Gastrocnemius medialis (tissue), 4 donors: ENCODE data around the gene SAP25. TPM values are rescaled to one million over a fixed set of nuclear protein-coding genes. Genes with fewer than 3 reads are reported as not detected.

Experiments
- ATAC-seq, 2 donors: fragments of 150-250 bp; one replicate each; pipeline ENCODE4 v1.9.1; 2016
- DNase-seq, 2 donors: peaks; one replicate each; pipeline ENCODE4 v3.0.0-alpha.2; 2019
- H3K27ac ChIP-seq, 4 donors: fragments of 200-600 bp; sonication (generic); 1 replicate in 1 of 4; 2 replicates in 3 of 4; pipeline ENCODE4 v1.5.1; 2016 to 2018; ENCODE audit warnings: mild to moderate bottlenecking in 2 of 4, moderate library complexity in 1 of 4
- H3K27me3 ChIP-seq, 3 donors: fragments of 200-600 bp; sonication (generic) in 2 of 3; 1 replicate in 1 of 3; 2 replicates in 2 of 3; pipeline versions ENCODE4 v1.5.1 to v1.6.0; 2016 to 2019; ENCODE audit warnings: mild to moderate bottlenecking in 1 of 3, moderate library complexity in 1 of 3
- H3K36me3 ChIP-seq, 2 donors: fragments of 200-600 bp; sonication (generic) in 1 of 2; one replicate each; pipeline ENCODE4 v1.5.1; 2017 to 2018
- H3K4me1 ChIP-seq, 2 donors: fragments of 200-600 bp; sonication (generic) in 1 of 2; one replicate each; pipeline ENCODE4 v1.5.1; 2016 to 2017; ENCODE audit warnings: mild to moderate bottlenecking in 2 of 2
- H3K4me3 ChIP-seq, 4 donors: fragments of 200-600 bp; sonication (generic) in 3 of 4; 1 replicate in 1 of 4; 2 replicates in 3 of 4; pipeline ENCODE4 v1.5.1; 2016 to 2019; ENCODE audit warnings: mild to moderate bottlenecking in 2 of 4
- H3K9me3 ChIP-seq, 3 donors: fragments of 200-600 bp; sonication (generic) in 2 of 3; 1 replicate in 1 of 3; 2 replicates in 2 of 3; pipeline ENCODE4 v1.5.1; 2016 to 2019
- POLR2A ChIP-seq, 2 donors: fragments of 450-650 bp; IDR thresholded peaks; one replicate each; pipeline ENCODE4 v1.6.1; 2017; ENCODE audit warnings: antibody characterized with exemption in 2 of 2, mild to moderate bottlenecking in 2 of 2, moderate library complexity in 2 of 2
- in situ Hi-C, 4 donors: fragments of 200-750 bp; cut with MboI; loops; one replicate each; pipeline versions ENCODE4 v1.15.0 to v1.8.0; 2017; ENCODE audit warnings: low sequenced_read_pairs in 4 of 4
- intact Hi-C: fragments of 100-400 bp; cut with DNase I; formaldehyde crosslinking; loops from one replicate; pipeline ENCODE4 v1.15.1; 2023; ENCODE audit warnings: low total_unique reads
- total RNA-seq, 4 donors: library from RNA; depleted of rRNA; stranded (reverse); fragments of >200 nt; gene quantifications; one replicate each; pipeline versions ENCODE4 v1.1.0 to v1.2.3, GENCODE V29; 2016
- TF ChIP-seq, protein P1 (sequence below), 5 experiments: fragments of 450-650 bp in 3 of 5; fragments of 200-600 bp in 2 of 5; sonication (generic) in 2 of 5; IDR thresholded peaks in 4 of 5; conservative IDR thresholded peaks in 1 of 5; 1 replicate in 4 of 5; 2 replicates in 1 of 5; pipeline ENCODE4 v1.5.1; 2016 to 2019; ENCODE audit warnings: antibody characterized with exemption in 5 of 5, mild to moderate bottlenecking in 3 of 5, moderate library complexity in 3 of 5

Gene SAP25
- total RNA-seq, 4 donors from 2014 or later: 0.49 TPM; not detected in 3

DNA sequence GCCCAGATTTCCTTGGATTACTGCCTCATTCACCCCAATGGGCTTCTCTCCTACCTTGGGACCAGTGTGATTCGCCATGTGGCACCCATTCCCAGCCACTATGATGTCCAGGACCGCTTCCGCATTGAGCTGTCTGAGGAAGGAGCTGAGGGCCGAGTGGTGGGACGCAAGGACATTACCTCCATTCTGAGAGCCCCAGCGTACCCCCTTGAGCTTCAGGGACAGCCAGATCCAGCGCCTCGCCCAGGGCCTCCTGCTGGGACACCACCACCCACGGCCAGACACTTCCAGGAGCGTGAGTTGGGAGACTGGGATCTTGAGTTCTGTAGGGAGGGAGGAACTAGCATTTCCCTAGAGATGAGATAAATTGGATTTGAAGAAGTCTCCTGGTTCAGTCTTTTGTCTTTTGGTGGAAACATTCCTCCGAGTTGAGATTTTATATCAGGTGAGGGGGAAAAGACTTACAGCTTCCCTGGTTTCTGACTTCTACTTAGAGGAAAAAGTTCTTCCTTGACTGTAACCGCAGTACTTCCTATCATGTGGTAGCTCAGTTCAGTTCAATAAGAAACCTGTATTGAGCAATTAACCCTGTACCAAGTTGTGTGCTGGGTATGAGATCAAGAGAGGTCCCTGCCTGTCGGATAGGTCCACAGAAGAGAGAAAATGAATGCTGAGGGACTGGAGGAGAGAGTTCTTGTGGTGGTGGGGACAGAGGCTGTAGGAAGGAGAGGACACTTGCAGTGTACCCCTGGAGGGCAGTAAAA lies 39.9 kb upstream of the SAP25 start:
- H3K36me3 ChIP-seq: no peaks in the 10 kb centered on the region
- intact Hi-C loops: loop anchor here (5.0 to 10.0 kb wide), 3 partner anchors 79 to 251 kb away; partner anchors contain the start of genes GIGYF1, POP7 and TRIP6
- peak overlapping the region in 2 of 4 donors; percentile 74 to 78 for H3K4me3 ChIP-seq
- ATAC-seq (no peak), DNase-seq (no peak)
- H3K4me1 ChIP-seq: peaks cover 0 to 14% of the 10 kb centered on the region in 2 donors
- no peak for TF ChIP-seq POLR2A (IDR thresholded peaks at IDR 0.05)
- TF ChIP-seq, protein P1, sequence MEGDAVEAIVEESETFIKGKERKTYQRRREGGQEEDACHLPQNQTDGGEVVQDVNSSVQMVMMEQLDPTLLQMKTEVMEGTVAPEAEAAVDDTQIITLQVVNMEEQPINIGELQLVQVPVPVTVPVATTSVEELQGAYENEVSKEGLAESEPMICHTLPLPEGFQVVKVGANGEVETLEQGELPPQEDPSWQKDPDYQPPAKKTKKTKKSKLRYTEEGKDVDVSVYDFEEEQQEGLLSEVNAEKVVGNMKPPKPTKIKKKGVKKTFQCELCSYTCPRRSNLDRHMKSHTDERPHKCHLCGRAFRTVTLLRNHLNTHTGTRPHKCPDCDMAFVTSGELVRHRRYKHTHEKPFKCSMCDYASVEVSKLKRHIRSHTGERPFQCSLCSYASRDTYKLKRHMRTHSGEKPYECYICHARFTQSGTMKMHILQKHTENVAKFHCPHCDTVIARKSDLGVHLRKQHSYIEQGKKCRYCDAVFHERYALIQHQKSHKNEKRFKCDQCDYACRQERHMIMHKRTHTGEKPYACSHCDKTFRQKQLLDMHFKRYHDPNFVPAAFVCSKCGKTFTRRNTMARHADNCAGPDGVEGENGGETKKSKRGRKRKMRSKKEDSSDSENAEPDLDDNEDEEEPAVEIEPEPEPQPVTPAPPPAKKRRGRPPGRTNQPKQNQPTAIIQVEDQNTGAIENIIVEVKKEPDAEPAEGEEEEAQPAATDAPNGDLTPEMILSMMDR (IDR thresholded peaks at IDR 0.05 in 4 of 5, conservative IDR thresholded peaks at IDR 0.05 in 1 of 5): peak in 1 of 5 experiments; percentile 3
- no peaks in the 10 kb centered on the region for H3K27me3 ChIP-seq
- no peak overlapping the region for H3K27ac ChIP-seq
- H3K9me3 ChIP-seq: no peaks in the 10 kb centered on the region
- in situ Hi-C loops: no loop called here

DNA sequence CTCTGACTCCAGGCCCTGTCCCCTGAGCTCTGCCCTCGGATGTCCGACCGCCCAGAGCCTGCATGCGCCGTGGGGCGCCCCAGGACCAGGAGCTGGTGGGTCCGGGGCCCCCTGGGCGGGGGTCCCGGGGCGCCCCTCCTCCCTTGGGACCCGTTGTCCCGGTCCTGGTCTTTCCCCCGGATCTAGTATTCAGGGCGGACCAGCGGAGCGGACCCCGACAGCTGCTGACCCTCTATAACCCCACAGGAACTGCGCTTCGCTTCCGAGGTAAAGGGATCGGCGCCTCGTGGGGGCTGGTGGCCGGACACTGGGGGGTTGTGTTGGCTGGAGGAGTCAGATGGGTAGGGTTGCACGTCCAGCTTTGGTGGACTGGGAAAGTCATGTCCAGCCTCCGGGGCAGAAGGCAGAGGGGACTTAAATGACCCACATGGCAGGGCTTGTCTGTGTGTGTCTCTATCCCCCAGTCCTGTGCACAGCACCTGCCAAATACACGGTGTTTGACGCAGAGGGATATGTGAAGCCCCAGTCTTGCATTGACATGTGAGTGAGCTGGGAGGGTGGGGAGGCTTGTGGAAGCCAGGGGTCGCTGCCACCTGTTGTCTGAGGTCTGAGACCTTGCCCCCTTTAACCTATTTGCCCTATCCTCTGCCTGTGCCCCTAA lies 39.2 kb upstream of the SAP25 start:
- intact Hi-C loops: loop anchor here (1.0 to 10.0 kb wide), 5 partner anchors 27 to 252 kb away; partner anchors contain the start of genes FBXO24, GIGYF1, GNB2 and LRCH4
- in situ Hi-C loops: no loop called here

DNA sequence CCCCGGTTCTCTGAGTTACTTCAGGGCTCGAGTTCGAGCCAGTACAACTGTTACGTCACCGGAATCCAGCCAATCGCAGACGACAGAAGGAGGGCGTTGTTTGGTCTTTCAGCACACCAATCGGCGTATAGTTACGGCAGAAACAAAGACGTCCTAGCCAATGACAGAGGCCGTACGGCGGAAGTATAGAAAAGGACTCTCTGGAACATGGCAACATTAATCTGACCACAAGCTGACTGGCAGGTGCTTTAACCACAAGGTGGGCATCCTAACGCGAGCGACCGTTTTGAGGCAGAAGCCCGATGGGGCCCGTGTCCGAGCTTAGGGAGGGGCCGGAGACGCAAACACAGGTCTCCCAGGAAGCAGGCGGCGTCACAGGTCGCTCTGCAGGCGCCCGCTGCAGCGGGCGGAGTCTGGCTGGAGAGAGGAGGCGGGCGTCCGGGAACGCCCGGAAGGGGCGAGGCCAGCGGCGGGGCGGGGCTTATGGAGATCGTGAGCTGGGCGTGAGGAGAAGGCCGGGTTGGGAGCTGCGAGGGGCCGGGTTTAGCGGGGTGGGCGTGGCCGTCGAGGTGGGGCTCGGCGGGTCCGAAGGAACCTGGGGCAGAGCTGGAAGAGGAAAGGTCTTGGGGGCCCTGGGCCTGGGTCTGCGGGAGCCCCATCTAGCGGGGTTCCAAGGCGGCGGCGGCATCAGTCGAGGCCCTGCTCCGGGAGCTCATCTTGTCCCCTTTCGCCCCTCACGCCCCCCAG lies 38.5 kb upstream of the SAP25 start, which contains the start of gene MOSPD3:
TSS of gene MOSPD3 (plus strand) at position 558 of the 747 bp plus-strand sequence. CDS start 252 bp downstream, outside the sequence.
- peak within 1 kb of the TSS; percentile 90 to 99 (median 96) for H3K27ac ChIP-seq
- in situ Hi-C loops (no loop called here), intact Hi-C loops (loop anchor here (1.0 to 10.0 kb wide), 5 partner anchors 26 to 253 kb away; partner anchors contain the start of genes FBXO24, GIGYF1, GNB2 and LRCH4)

More for the DNA sequence above, 39.2 kb upstream of the SAP25 start:
- no peaks in the 10 kb centered on the region for H3K27me3 ChIP-seq
- H3K4me3 ChIP-seq: peak overlapping the region; percentile 69 to 91 (median 76)
- TF ChIP-seq POLR2A (IDR thresholded peaks at IDR 0.05): no peak
- TF ChIP-seq, protein P1 (IDR thresholded peaks at IDR 0.05 in 4 of 5, conservative IDR thresholded peaks at IDR 0.05 in 1 of 5): peak in 1 of 5 experiments; percentile 11
- H3K36me3 ChIP-seq: no peaks in the 10 kb centered on the region
- DNase-seq: no peak
- peaks cover 0 to 14% of the 10 kb centered on the region in 2 donors for H3K4me1 ChIP-seq
- H3K9me3 ChIP-seq: no peaks in the 10 kb centered on the region
- peak overlapping the region; percentile 90 to 99 (median 96) for H3K27ac ChIP-seq
- ATAC-seq: no peak

DNA sequence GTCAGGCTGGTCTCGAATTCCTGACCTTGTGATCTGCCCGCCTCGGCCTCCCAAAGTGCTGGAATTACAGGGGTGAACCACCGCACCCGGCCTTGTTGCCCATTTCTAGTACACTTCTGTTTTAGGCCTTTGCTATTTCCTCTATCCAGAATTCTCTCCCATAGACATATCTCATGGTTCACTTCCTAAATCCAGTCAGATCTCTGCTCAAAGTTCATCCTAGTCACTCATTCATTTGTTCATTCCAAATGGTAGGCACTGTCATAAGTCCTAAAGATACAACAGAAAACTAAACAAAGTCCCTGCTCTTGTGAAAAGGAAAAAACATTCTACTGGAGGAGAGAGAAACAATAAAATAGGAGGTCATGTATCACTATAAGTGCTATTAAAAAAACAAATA lies 36.3 kb upstream of the SAP25 start:
- ATAC-seq: no peak
- intact Hi-C loops: loop anchor here (5.0 to 10.0 kb wide), 4 partner anchors 82 to 1465 kb away; partner anchors contain the start of genes GIGYF1, POP7 and TRIP6

More for the DNA sequence above, 38.5 kb upstream of the SAP25 start, which contains the start of gene MOSPD3:
- peaks cover 0 to 14% of the 10 kb centered on the region in 2 donors for H3K4me1 ChIP-seq
- DNase-seq (peak; percentile 98 to 99), ATAC-seq (peak; percentile 99 to 100)
- no peaks in the 10 kb centered on the region for H3K9me3 ChIP-seq
- peak within 1 kb of the TSS; percentile 69 to 91 (median 76) for H3K4me3 ChIP-seq
- H3K36me3 ChIP-seq: no peaks in the 10 kb centered on the region
- no peaks in the 10 kb centered on the region for H3K27me3 ChIP-seq
- TF ChIP-seq, protein P1 (IDR thresholded peaks at IDR 0.05 in 4 of 5, conservative IDR thresholded peaks at IDR 0.05 in 1 of 5): no peak
- TF ChIP-seq POLR2A (IDR thresholded peaks at IDR 0.05): peak; percentile 74 to 75

More for the DNA sequence above, 36.3 kb upstream of the SAP25 start:
- Histone ChIP-seq H3K9me3 (no peaks in the 10 kb centered on the region), H3K27ac (no peak overlapping the region), H3K4me3 (no peak overlapping the region), H3K4me1 (peaks cover 3 to 19% of the 10 kb centered on the region in 2 donors), H3K27me3 (peaks cover 0 to 5% (median 2%) of the 10 kb centered on the region in 3 donors), H3K36me3 (no peaks in the 10 kb centered on the region)
- no peak for DNase-seq
- in situ Hi-C loops: no loop called here
- TF ChIP-seq POLR2A (IDR thresholded peaks at IDR 0.05): no peak
- TF ChIP-seq, protein P1 (IDR thresholded peaks at IDR 0.05 in 4 of 5, conservative IDR thresholded peaks at IDR 0.05 in 1 of 5): no peak
